MM.1S (cell line): ENCODE data around the gene ZNF462.

Source experiments
- DNase-seq: peaks from one replicate; pipeline ENCODE4 v3.0.0-alpha.2; 2015
- H2AFZ ChIP-seq: fragments of 300-600 bp; sonication (generic); 2 replicates; pipeline ENCODE4 v1.6.0; 2016; ENCODE audit warnings: antibody characterized with exemption, low read length
- H3F3A ChIP-seq: fragments of 300-600 bp; sonication (generic); 2 replicates; pipeline ENCODE4 v1.6.1; 2016; ENCODE audit warnings: mild to moderate bottlenecking, antibody characterized with exemption, low read length, moderate library complexity, mixed read lengths; ENCODE audit not compliant: insufficient read depth
- H3K27ac ChIP-seq: fragments of 300-600 bp; sonication (generic); 2 replicates; pipeline ENCODE4 v1.5.1; 2016; ENCODE audit warnings: mild to moderate bottlenecking, low read length
- H3K27me3 ChIP-seq: fragments of 300-600 bp; sonication (generic); replicated peaks from 2 replicates; pipeline ENCODE4 v1.6.0; 2016; ENCODE audit warnings: low read length; ENCODE audit not compliant: insufficient read depth
- H3K36me3 ChIP-seq: fragments of 300-600 bp; sonication (generic); replicated peaks from 2 replicates; pipeline ENCODE4 v1.6.1; 2016; ENCODE audit warnings: mild to moderate bottlenecking, low read length, mixed read lengths; ENCODE audit not compliant: insufficient read depth
- H3K4me1 ChIP-seq: fragments of 300-600 bp; sonication (generic); 2 replicates; pipeline ENCODE4 v1.6.1; 2016; ENCODE audit warnings: low read length, mixed read lengths
- H3K4me2 ChIP-seq: fragments of 300-600 bp; sonication (generic); 2 replicates; pipeline ENCODE4 v1.6.0; 2016; ENCODE audit warnings: low read depth, low read length
- H3K4me3 ChIP-seq: fragments of 300-600 bp; sonication (generic); 2 replicates; pipeline ENCODE4 v1.5.1; 2016; ENCODE audit warnings: low read length, mixed read lengths
- H3K79me2 ChIP-seq: fragments of 300-600 bp; sonication (generic); 2 replicates; pipeline ENCODE4 v1.6.1; 2016; ENCODE audit warnings: mixed run types, low read length, mixed read lengths
- H3K9ac ChIP-seq: fragments of 300-600 bp; sonication (generic); 2 replicates; pipeline ENCODE4 v1.6.1; 2016; ENCODE audit warnings: low read length, mixed read lengths
- H3K9me2 ChIP-seq: fragments of 300-600 bp; sonication (generic); replicated peaks from 2 replicates; pipeline ENCODE4 v1.6.1; 2016; ENCODE audit warnings: mild to moderate bottlenecking, low read length, mixed read lengths; ENCODE audit not compliant: insufficient read depth
- H3K9me3 ChIP-seq: fragments of 300-600 bp; sonication (generic); replicated peaks from 2 replicates; pipeline ENCODE4 v1.6.1; 2016; ENCODE audit warnings: mild to moderate bottlenecking, low read length, mixed read lengths; ENCODE audit not compliant: insufficient read depth
- H4K20me1 ChIP-seq: fragments of 300-600 bp; sonication (generic); 2 replicates; pipeline ENCODE4 v1.6.1; 2016; ENCODE audit warnings: mild to moderate bottlenecking, low read length, moderate library complexity, mixed read lengths; ENCODE audit not compliant: insufficient read depth
- CTCF ChIP-seq: fragments of 300-600 bp; sonication (generic); IDR thresholded peaks from 2 replicates; pipeline ENCODE4 v1.5.1; 2016; ENCODE audit warnings: antibody characterized with exemption, low read length, mixed read lengths
- EZH2 ChIP-seq: fragments of 300-600 bp; sonication (generic); optimal IDR thresholded peaks from 2 replicates; pipeline ENCODE3; 2017; ENCODE audit warnings: low read depth, mild to moderate bottlenecking, antibody characterized with exemption, low read length, mixed read lengths
- EZH2phosphoT487 ChIP-seq: fragments of 300-600 bp; sonication (generic); IDR thresholded peaks from 2 replicates; pipeline ENCODE4 v1.6.1; 2018; ENCODE audit warnings: antibody characterized with exemption, low read length

The ZNF462 gene

DNA sequence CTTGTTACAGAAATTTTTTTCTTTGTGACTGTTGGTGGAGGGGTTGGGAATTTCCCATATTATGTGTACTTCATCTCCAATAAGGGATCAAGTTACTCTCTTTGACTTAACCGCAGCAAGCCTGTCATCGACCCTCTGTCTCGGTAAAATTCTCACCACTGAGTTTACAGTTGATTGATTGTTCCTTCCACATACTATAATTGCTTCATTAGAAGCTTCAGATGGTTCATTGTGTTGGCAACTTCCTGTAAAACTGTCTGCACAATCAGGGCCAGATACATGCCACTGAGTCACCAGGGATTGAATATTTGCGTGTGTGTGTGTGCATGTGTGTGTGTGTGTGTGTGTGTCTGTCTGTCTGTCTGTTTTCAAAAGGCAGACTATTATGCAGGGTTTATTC is 176.6 kb downstream of the ZNF462 start:
- Histone ChIP-seq H3K4me1 (peaks cover 15% of the 10 kb centered on the region), H3K27ac (no peak overlapping the region), H3K36me3 (no peaks in the 10 kb centered on the region), H4K20me1 (no peaks in the 10 kb centered on the region), H3K9me3 (no peaks in the 10 kb centered on the region), H3K9me2 (no peaks in the 10 kb centered on the region), H3K79me2 (no peaks in the 10 kb centered on the region), H2AFZ (no peak overlapping the region), H3F3A (peaks cover 8% of the 10 kb centered on the region; the same call in 1 of the 2 replicates), H3K4me2 (no peak overlapping the region), H3K4me3 (no peak overlapping the region), H3K9ac (no peak overlapping the region), H3K27me3 (no peaks in the 10 kb centered on the region)
- no peak for DNase-seq
- no peak for TF ChIP-seq EZH2

DNA sequence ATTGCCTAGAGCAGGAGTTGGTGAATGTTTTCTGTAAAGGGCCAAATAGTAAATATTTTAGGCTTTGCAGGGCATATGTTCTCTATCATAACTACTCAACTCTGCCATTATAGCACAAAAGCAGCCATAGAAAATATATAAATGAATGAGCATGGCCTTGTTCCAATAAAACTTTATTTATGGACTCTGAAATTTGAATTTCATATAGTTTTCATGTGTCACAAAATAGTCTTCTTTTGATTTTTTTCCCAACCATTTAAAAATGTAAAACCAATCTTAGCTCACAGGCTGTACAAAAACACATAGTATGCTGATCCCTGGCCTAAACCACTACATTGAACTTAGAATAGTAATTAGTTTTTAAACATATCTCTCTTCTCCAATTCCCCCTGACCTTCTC is 179.6 kb downstream of the ZNF462 start:
- H3K27me3 ChIP-seq, result no peaks in the 10 kb centered on the region
- TF ChIP-seq EZH2phosphoT487, result no peak
- no peak for TF ChIP-seq EZH2
- no peak for TF ChIP-seq CTCF
- no peaks in the 10 kb centered on the region for H3K9me3 ChIP-seq
- no peak overlapping the region for H3K4me2 ChIP-seq
- no peak for DNase-seq
- H3K9me2 ChIP-seq, result no peaks in the 10 kb centered on the region
- no peaks in the 10 kb centered on the region for H3K36me3 ChIP-seq
- no peaks in the 10 kb centered on the region for H3F3A ChIP-seq
- H3K9ac ChIP-seq, result no peak overlapping the region
- no peaks in the 10 kb centered on the region for H3K79me2 ChIP-seq
- H3K4me3 ChIP-seq, result no peak overlapping the region
- no peak overlapping the region for H3K27ac ChIP-seq
- H3K4me1 ChIP-seq, result peaks cover 13% of the 10 kb centered on the region
- H2AFZ ChIP-seq, result no peak overlapping the region
- no peaks in the 10 kb centered on the region for H4K20me1 ChIP-seq

- no peak for DNase-seq
- H3K9ac ChIP-seq, result no peak overlapping the region
- H3K4me1 ChIP-seq, result peaks cover 13% of the 10 kb centered on the region
- H3K9me3 ChIP-seq, result no peaks in the 10 kb centered on the region
- no peak overlapping the region for H3K4me2 ChIP-seq
- no peaks in the 10 kb centered on the region for H3K9me2 ChIP-seq
- H3K27ac ChIP-seq, result no peak overlapping the region
- H3K4me3 ChIP-seq, result no peak overlapping the region
- H3F3A ChIP-seq, result no peaks in the 10 kb centered on the region
- TF ChIP-seq EZH2phosphoT487, result no peak
- TF ChIP-seq CTCF, result no peak
- no peak for TF ChIP-seq EZH2
- no peaks in the 10 kb centered on the region for H3K79me2 ChIP-seq
- H3K36me3 ChIP-seq, result no peaks in the 10 kb centered on the region
- no peaks in the 10 kb centered on the region for H3K27me3 ChIP-seq
- no peak overlapping the region for H2AFZ ChIP-seq
- no peaks in the 10 kb centered on the region for H4K20me1 ChIP-seq
Measured at GRCh38 chr9:107043886-107044285, 180.9 kb downstream of the ZNF462 start.

GRCh38 chr9:107044872-107045271 is 181.9 kb downstream of the ZNF462 start:
- no peaks in the 10 kb centered on the region for H3K27me3 ChIP-seq
- H3K9me2 ChIP-seq, result no peaks in the 10 kb centered on the region
- H3K9me3 ChIP-seq, result no peaks in the 10 kb centered on the region
- DNase-seq, result no peak
- no peak overlapping the region for H3K4me2 ChIP-seq
- no peak overlapping the region for H3K4me3 ChIP-seq
- TF ChIP-seq CTCF (peak; percentile 31), EZH2 (no peak)
- H3K27ac ChIP-seq, result no peak overlapping the region
- no peaks in the 10 kb centered on the region for H3K79me2 ChIP-seq
- no peak overlapping the region for H3K9ac ChIP-seq
- no peaks in the 10 kb centered on the region for H3K36me3 ChIP-seq
- H4K20me1 ChIP-seq, result no peaks in the 10 kb centered on the region
- H3K4me1 ChIP-seq, result peaks cover 13% of the 10 kb centered on the region
- H2AFZ ChIP-seq, result no peak overlapping the region
- no peaks in the 10 kb centered on the region for H3F3A ChIP-seq
